Activated T-cell treated with anti-CD3 and anti-CD28 coated beads, Interleukin-2, amount 50 U/mL, for 24 hours (primary cell): ENCODE data around the gene ELMO1.
A peak's percentile ranks its signal among the peaks of the same experiment; 100 is the strongest.

Experiments
- DNase-seq: peaks from one replicate; pipeline ENCODE4 v3.0.0-alpha.2; 2020
- H3K27ac Mint-ChIP-seq: 2 replicates; pipeline ENCODE4 v1.8.0; 2020; ENCODE audit warnings: mild to moderate bottlenecking, mixed read lengths
- H3K27me3 Mint-ChIP-seq: 2 replicates; pipeline ENCODE4 v1.8.0; 2020; ENCODE audit warnings: mixed read lengths
- H3K36me3 Mint-ChIP-seq: 2 replicates; pipeline ENCODE4 v1.8.0; 2020; ENCODE audit warnings: low read depth, mixed read lengths
- H3K4me1 Mint-ChIP-seq: 2 replicates; pipeline ENCODE4 v1.8.0; 2020; ENCODE audit warnings: low read depth, mixed read lengths
- H3K4me3 Mint-ChIP-seq: 2 replicates; pipeline ENCODE4 v1.8.0; 2020; ENCODE audit warnings: mild to moderate bottlenecking, moderate library complexity, mixed read lengths
- H3K9me3 Mint-ChIP-seq: 2 replicates; pipeline ENCODE4 v1.8.0; 2020; ENCODE audit warnings: mixed read lengths

The ELMO1 gene

GRCh38 chr7:37281368-37282092 lies 167.1 kb downstream of the ELMO1 start:
- Mint-ChIP-seq H3K4me1 (peaks cover 74% of the 10 kb centered on the region), H3K9me3 (no peaks in the 10 kb centered on the region), H3K27ac (no peak overlapping the region), H3K4me3 (no peak overlapping the region), H3K36me3 (peaks cover 56% of the 10 kb centered on the region), H3K27me3 (no peaks in the 10 kb centered on the region)
- no peak for DNase-seq

- H3K4me1 Mint-ChIP-seq = peaks cover 63% of the 10 kb centered on the region
- no peaks in the 10 kb centered on the region for H3K9me3 Mint-ChIP-seq
- no peak overlapping the region for H3K4me3 Mint-ChIP-seq
- no peaks in the 10 kb centered on the region for H3K27me3 Mint-ChIP-seq
- H3K27ac Mint-ChIP-seq = peak overlapping the region; percentile 29
- peaks cover 71% of the 10 kb centered on the region for H3K36me3 Mint-ChIP-seq
- no peak for DNase-seq
These were observed 171.2 kb downstream of the ELMO1 start for GRCh38 chr7:37277513-37277912.

- Mint-ChIP-seq H3K4me3 (no peak overlapping the region), H3K27me3 (no peaks in the 10 kb centered on the region), H3K9me3 (no peaks in the 10 kb centered on the region), H3K27ac (peak overlapping the region; percentile 65), H3K36me3 (peaks cover 75% of the 10 kb centered on the region), H3K4me1 (peaks cover 56% of the 10 kb centered on the region)
- DNase-seq = no peak
These were observed 173.5 kb downstream of the ELMO1 start for GRCh38 chr7:37275078-37275710.

- no peak for DNase-seq
- no peaks in the 10 kb centered on the region for H3K27me3 Mint-ChIP-seq
- H3K4me1 Mint-ChIP-seq = peaks cover 47% of the 10 kb centered on the region
- H3K4me3 Mint-ChIP-seq = no peak overlapping the region
- H3K27ac Mint-ChIP-seq = peak overlapping the region; percentile 54
- peaks cover 71% of the 10 kb centered on the region for H3K36me3 Mint-ChIP-seq
- H3K9me3 Mint-ChIP-seq = no peaks in the 10 kb centered on the region
These were observed 174.8 kb downstream of the ELMO1 start for GRCh38 chr7:37273891-37274290.

- H3K27ac Mint-ChIP-seq = no peak overlapping the region
- no peak overlapping the region for H3K4me3 Mint-ChIP-seq
- H3K36me3 Mint-ChIP-seq = peaks cover 73% of the 10 kb centered on the region
- DNase-seq = no peak
- H3K9me3 Mint-ChIP-seq = no peaks in the 10 kb centered on the region
- peaks cover 43% of the 10 kb centered on the region for H3K4me1 Mint-ChIP-seq
- H3K27me3 Mint-ChIP-seq = no peaks in the 10 kb centered on the region
These were observed 178.8 kb downstream of the ELMO1 start for GRCh38 chr7:37269711-37270508.

GRCh38 chr7:37267251-37267650 lies 181.4 kb downstream of the ELMO1 start:
- Mint-ChIP-seq H3K27me3 (no peaks in the 10 kb centered on the region), H3K36me3 (peaks cover 73% of the 10 kb centered on the region), H3K27ac (no peak overlapping the region), H3K9me3 (no peaks in the 10 kb centered on the region), H3K4me1 (peaks cover 46% of the 10 kb centered on the region), H3K4me3 (no peak overlapping the region)
- no peak for DNase-seq

GRCh38 chr7:37265876-37266275 lies 182.8 kb downstream of the ELMO1 start:
- H3K4me3 Mint-ChIP-seq = no peak overlapping the region
- no peaks in the 10 kb centered on the region for H3K27me3 Mint-ChIP-seq
- peaks cover 43% of the 10 kb centered on the region for H3K4me1 Mint-ChIP-seq
- H3K27ac Mint-ChIP-seq = peak overlapping the region; percentile 44
- DNase-seq = no peak
- H3K9me3 Mint-ChIP-seq = no peaks in the 10 kb centered on the region
- H3K36me3 Mint-ChIP-seq = peaks cover 63% of the 10 kb centered on the region

- H3K27me3 Mint-ChIP-seq = no peaks in the 10 kb centered on the region
- H3K27ac Mint-ChIP-seq = peak overlapping the region; percentile 54
- H3K4me3 Mint-ChIP-seq = no peak overlapping the region
- H3K9me3 Mint-ChIP-seq = no peaks in the 10 kb centered on the region
- H3K36me3 Mint-ChIP-seq = peaks cover 58% of the 10 kb centered on the region
- peaks cover 46% of the 10 kb centered on the region for H3K4me1 Mint-ChIP-seq
- DNase-seq = no peak
These were observed 183.7 kb downstream of the ELMO1 start for GRCh38 chr7:37265006-37265405.

- no peaks in the 10 kb centered on the region for H3K27me3 Mint-ChIP-seq
- H3K4me3 Mint-ChIP-seq = no peak overlapping the region
- no peaks in the 10 kb centered on the region for H3K9me3 Mint-ChIP-seq
- H3K27ac Mint-ChIP-seq = no peak overlapping the region
- peaks cover 38% of the 10 kb centered on the region for H3K4me1 Mint-ChIP-seq
- no peak for DNase-seq
- H3K36me3 Mint-ChIP-seq = peaks cover 60% of the 10 kb centered on the region
These were observed 186.5 kb downstream of the ELMO1 start for GRCh38 chr7:37262181-37262580.

- Mint-ChIP-seq H3K27me3 (no peaks in the 10 kb centered on the region), H3K4me3 (no peak overlapping the region), H3K9me3 (no peaks in the 10 kb centered on the region), H3K36me3 (peaks cover 72% of the 10 kb centered on the region), H3K4me1 (peaks cover 35% of the 10 kb centered on the region), H3K27ac (no peak overlapping the region)
- DNase-seq = no peak
These were observed 189.3 kb downstream of the ELMO1 start for GRCh38 chr7:37259319-37259821.

- no peak overlapping the region for H3K4me3 Mint-ChIP-seq
- H3K27ac Mint-ChIP-seq = no peak overlapping the region
- no peaks in the 10 kb centered on the region for H3K9me3 Mint-ChIP-seq
- peaks cover 36% of the 10 kb centered on the region for H3K4me1 Mint-ChIP-seq
- H3K27me3 Mint-ChIP-seq = no peaks in the 10 kb centered on the region
- H3K36me3 Mint-ChIP-seq = peaks cover 78% of the 10 kb centered on the region
- DNase-seq = no peak
These were observed 192.0 kb downstream of the ELMO1 start for GRCh38 chr7:37256631-37257030.

GRCh38 chr7:37255327-37255944 lies 193.2 kb downstream of the ELMO1 start:
- Mint-ChIP-seq H3K4me3 (no peak overlapping the region), H3K4me1 (peaks cover 42% of the 10 kb centered on the region), H3K9me3 (no peaks in the 10 kb centered on the region), H3K27ac (peak overlapping the region; percentile 48), H3K36me3 (peaks cover 80% of the 10 kb centered on the region), H3K27me3 (no peaks in the 10 kb centered on the region)
- DNase-seq = no peak

GRCh38 chr7:37251222-37251621 lies 197.4 kb downstream of the ELMO1 start:
- no peak overlapping the region for H3K27ac Mint-ChIP-seq
- no peaks in the 10 kb centered on the region for H3K27me3 Mint-ChIP-seq
- H3K9me3 Mint-ChIP-seq = no peaks in the 10 kb centered on the region
- H3K4me1 Mint-ChIP-seq = peaks cover 54% of the 10 kb centered on the region
- peaks cover 72% of the 10 kb centered on the region for H3K36me3 Mint-ChIP-seq
- no peak overlapping the region for H3K4me3 Mint-ChIP-seq
- DNase-seq = no peak

GRCh38 chr7:37249240-37249639 lies 199.4 kb downstream of the ELMO1 start:
- Mint-ChIP-seq H3K9me3 (no peaks in the 10 kb centered on the region), H3K27me3 (no peaks in the 10 kb centered on the region), H3K36me3 (peaks cover 69% of the 10 kb centered on the region), H3K4me1 (peaks cover 49% of the 10 kb centered on the region), H3K27ac (no peak overlapping the region), H3K4me3 (no peak overlapping the region)
- no peak for DNase-seq
